Left lung (tissue), 10 donors: ENCODE results near the gene NTM. TPM values are rescaled to one million over a fixed set of nuclear protein-coding genes. Genes with fewer than 3 reads are reported as not detected.

Experiments used
- ATAC-seq: fragments of 200-7000 bp; cut with Tn5 transposase; one replicate; pipeline ENCODE4 v1.9.1; 2020; ENCODE audit warnings: moderate library complexity
- DNase-seq, 4 donors: peaks; one replicate each; pipeline ENCODE4 v3.0.0-alpha.2; 2013 to 2020
- H3K27ac ChIP-seq, 2 donors: fragments of 200-600 bp; sonication (generic) in 1 of 2; one replicate each; pipeline versions ENCODE4 v1.5.0 to v1.8.0; 2020 to 2021
- H3K27me3 ChIP-seq, 2 donors: fragments of 200-600 bp; sonication (generic) in 1 of 2; one replicate each; pipeline versions ENCODE4 v1.5.0 to v1.8.0; 2020 to 2021
- H3K36me3 ChIP-seq, 2 donors: fragments of 200-600 bp; sonication (generic) in 1 of 2; one replicate each; pipeline versions ENCODE4 v1.5.0 to v1.8.0; 2020 to 2021
- H3K4me1 ChIP-seq, 2 donors: fragments of 200-600 bp; one replicate each; pipeline ENCODE4 v1.8.0; 2021
- H3K4me3 ChIP-seq, 2 donors: fragments of 200-600 bp; sonication (generic) in 1 of 2; one replicate each; pipeline versions ENCODE4 v1.5.0 to v1.8.0; 2020 to 2021; ENCODE audit warnings: mild to moderate bottlenecking in 1 of 2
- H3K9me3 ChIP-seq, 2 donors: fragments of 200-600 bp; sonication (generic) in 1 of 2; one replicate each; pipeline versions ENCODE4 v1.5.0 to v1.8.0; 2020 to 2021
- intact Hi-C, 2 donors: fragments of 100-400 bp; cut with DNase I; formaldehyde crosslinking; loops; one replicate each; pipeline versions ENCODE4 v1.11.2 to v1.14.2; 2022
- polyA plus RNA-seq, 6 donors: library from polyadenylated mRNA; unstranded; fragments of 120-200 nt; gene quantifications; one replicate each; pipeline ENCODE4 v1.2.1, GENCODE V29; 2013; ENCODE audit not compliant: insufficient read length in 6 of 6
- total RNA-seq, 2 donors: library from RNA; stranded (reverse); fragmentation: NEBNext Ultra II Directional; extraction: Animal tissue kit (Norgen Biotek cat#: 25700); gene quantifications; one replicate each; pipeline ENCODE4 v1.2.1, GENCODE V29; 2021
- TF ChIP-seq, protein P1 (sequence below), 2 donors: fragments of 200-600 bp; sonication (generic) in 1 of 2; IDR thresholded peaks; one replicate each; pipeline versions ENCODE4 v1.5.0 to v1.8.0; 2021; ENCODE audit warnings: antibody characterized with exemption in 2 of 2
- donor health status: DM: no; HTN: yes; CAD: no.
- donor health status: DM: no; HTN: no; CAD: no.

Gene NTM
- total and polyA plus RNA-seq, 8 donors, result 9.5 to 31.0 (median 21.1) TPM

DNA sequence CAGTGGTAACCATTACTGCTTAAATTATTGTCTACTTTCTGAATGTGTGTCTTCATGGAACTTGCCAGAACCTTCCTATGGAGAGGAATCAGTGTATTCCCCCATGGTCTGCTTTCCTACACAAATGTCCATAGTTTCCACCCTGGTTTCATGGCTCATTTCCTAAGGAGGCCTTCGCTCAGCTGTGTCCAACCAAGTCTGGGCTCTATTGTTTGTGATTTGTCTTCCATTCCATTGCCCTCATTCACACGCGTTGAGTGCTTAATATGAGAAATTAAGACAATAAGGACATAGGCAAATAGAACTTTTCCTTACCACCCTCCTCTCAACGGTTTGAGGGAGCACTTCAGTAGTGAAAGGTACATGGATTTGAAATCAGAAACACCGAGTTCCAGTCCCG, 510.6 kb downstream of the NTM start:
- Histone ChIP-seq H3K36me3 (no peaks in the 10 kb centered on the region), H3K4me3 (no peak overlapping the region), H3K27ac (no peak overlapping the region), H3K4me1 (no peaks in the 10 kb centered on the region), H3K9me3 (no peaks in the 10 kb centered on the region), H3K27me3 (peaks cover 0 to 8% of the 10 kb centered on the region in 2 donors)
- intact Hi-C loops, result no loop called here
- ATAC-seq (no peak), DNase-seq (no peak)
- TF ChIP-seq, protein P1, sequence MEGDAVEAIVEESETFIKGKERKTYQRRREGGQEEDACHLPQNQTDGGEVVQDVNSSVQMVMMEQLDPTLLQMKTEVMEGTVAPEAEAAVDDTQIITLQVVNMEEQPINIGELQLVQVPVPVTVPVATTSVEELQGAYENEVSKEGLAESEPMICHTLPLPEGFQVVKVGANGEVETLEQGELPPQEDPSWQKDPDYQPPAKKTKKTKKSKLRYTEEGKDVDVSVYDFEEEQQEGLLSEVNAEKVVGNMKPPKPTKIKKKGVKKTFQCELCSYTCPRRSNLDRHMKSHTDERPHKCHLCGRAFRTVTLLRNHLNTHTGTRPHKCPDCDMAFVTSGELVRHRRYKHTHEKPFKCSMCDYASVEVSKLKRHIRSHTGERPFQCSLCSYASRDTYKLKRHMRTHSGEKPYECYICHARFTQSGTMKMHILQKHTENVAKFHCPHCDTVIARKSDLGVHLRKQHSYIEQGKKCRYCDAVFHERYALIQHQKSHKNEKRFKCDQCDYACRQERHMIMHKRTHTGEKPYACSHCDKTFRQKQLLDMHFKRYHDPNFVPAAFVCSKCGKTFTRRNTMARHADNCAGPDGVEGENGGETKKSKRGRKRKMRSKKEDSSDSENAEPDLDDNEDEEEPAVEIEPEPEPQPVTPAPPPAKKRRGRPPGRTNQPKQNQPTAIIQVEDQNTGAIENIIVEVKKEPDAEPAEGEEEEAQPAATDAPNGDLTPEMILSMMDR (IDR thresholded peaks at IDR 0.05), result no peak

DNA sequence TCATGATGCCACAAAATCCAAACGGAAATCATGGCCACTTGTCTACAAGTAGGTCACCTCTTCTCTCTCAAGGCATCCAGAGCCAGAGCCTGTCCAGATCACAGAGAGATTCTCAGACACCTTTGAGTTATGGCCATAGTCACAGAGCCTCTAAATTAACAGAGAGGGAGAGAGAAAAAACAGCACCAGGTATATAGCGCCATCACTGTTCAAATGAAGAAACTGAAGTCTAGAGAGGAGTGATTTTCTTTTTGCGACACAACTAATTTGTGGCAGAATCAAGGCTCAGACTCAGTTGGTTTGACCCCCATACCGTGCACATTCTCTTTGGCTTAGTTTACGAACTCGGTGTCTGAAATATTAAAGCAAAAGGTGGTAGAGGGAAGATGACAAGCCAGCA, 512.9 kb downstream of the NTM start:
- Histone ChIP-seq H3K9me3 (no peaks in the 10 kb centered on the region), H3K4me3 (no peak overlapping the region), H3K4me1 (no peaks in the 10 kb centered on the region), H3K27me3 (peaks cover 0 to 8% of the 10 kb centered on the region in 2 donors), H3K27ac (no peak overlapping the region), H3K36me3 (no peaks in the 10 kb centered on the region)
- intact Hi-C loops, result no loop called here
- TF ChIP-seq, protein P1 (IDR thresholded peaks at IDR 0.05), result no peak
- DNase-seq, result no peak
- ATAC-seq, result no peak

DNA sequence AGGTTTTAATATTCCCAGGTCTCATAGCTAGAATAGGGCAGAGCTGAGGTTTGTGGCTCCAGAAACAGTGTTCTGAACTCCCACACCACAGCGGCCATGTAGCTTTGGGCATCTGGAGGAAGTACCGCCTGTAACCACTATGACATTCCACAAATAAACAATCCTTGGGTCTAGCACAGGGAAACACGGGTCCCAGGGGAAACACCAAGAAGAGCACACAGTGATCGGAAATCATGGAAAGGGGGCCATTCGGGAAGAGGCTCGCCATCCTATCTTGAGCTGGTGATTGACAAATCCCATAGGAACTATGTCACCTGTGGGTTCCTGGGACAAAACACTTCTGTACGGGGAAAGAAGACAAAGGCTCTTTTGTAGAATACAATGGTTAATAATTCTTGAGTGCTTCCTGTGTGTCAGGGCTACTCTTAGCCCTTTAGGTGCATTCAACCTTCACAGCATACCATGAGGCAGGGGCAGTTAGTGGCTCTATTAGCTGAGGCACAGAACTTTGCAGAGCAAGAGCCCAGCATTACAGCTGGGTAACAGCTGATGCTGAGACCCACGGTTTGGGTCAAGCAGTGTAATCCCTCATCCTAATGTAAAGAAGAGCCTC, 514.2 kb downstream of the NTM start:
- Histone ChIP-seq H3K27me3 (peaks cover 0 to 8% of the 10 kb centered on the region in 2 donors), H3K36me3 (no peaks in the 10 kb centered on the region), H3K9me3 (no peaks in the 10 kb centered on the region), H3K4me3 (no peak overlapping the region), H3K4me1 (no peaks in the 10 kb centered on the region), H3K27ac (no peak overlapping the region)
- ATAC-seq (no peak), DNase-seq (no peak)
- intact Hi-C loops, result no loop called here
- TF ChIP-seq, protein P1 (IDR thresholded peaks at IDR 0.05), result no peak

DNA sequence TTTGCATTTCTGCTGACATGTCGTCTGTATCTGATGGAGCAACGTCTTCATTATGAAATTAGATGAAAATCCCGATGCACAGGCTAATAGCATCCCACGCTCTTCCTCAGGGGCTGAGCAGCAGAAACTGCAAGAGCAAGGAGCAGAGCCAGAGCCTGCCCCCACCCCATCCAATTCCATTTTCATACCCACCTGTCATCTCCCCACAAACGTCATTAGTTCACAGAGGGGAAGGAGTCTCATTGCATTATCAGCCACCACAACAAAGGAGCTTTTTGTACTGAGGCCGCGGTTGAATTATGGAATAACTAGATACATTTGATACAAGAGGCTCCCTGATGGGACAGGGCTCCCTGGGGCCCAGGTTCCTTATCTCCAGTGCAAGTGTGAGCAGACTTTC, 515.0 kb downstream of the NTM start:
- Histone ChIP-seq H3K9me3 (no peaks in the 10 kb centered on the region), H3K4me3 (no peak overlapping the region), H3K36me3 (no peaks in the 10 kb centered on the region), H3K27ac (no peak overlapping the region), H3K27me3 (peaks cover 0 to 8% of the 10 kb centered on the region in 2 donors), H3K4me1 (no peaks in the 10 kb centered on the region)
- DNase-seq (no peak), ATAC-seq (no peak)
- intact Hi-C loops, result no loop called here
- TF ChIP-seq, protein P1 (IDR thresholded peaks at IDR 0.05), result no peak

DNA sequence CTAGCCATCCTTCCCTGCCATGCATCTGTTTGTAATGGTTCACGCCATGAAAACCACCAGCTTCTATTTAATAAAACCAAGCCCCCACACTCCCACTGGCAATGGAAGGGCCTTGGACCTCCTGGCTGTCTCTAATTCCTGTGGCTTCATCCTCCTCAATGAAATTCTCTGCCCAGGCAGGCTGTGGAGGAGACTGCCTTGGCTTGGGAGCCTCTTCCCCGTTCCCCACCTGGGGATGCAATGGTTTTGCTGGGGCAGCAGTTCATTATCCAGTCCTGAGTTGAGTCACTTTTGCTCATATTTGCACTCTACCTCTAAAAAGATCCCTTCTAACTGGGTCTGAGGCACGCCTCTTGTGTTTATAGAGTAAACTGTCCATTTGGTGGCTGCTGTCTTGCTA, 515.8 kb downstream of the NTM start:
- no peaks in the 10 kb centered on the region for H3K9me3 ChIP-seq
- DNase-seq, result no peak
- H3K27me3 ChIP-seq, result peaks cover 0 to 8% of the 10 kb centered on the region in 2 donors
- H3K27ac ChIP-seq, result no peak overlapping the region
- no peaks in the 10 kb centered on the region for H3K4me1 ChIP-seq
- no peak for ATAC-seq
- no peak overlapping the region for H3K4me3 ChIP-seq
- no peaks in the 10 kb centered on the region for H3K36me3 ChIP-seq
- intact Hi-C loops, result no loop called here
- TF ChIP-seq, protein P1 (IDR thresholded peaks at IDR 0.05), result no peak
